GM19099 (cell line): Measurements from ENCODE around the gene HLA-DQB1.
A peak's percentile ranks its signal among the peaks of the same experiment; 100 is the strongest.

ENCODE experiments used
- POLR2A ChIP-seq: IDR thresholded peaks from 3 replicates; pipeline ENCODE4 v1.6.1; 2011; ENCODE audit warnings: low read depth; ENCODE audit not compliant: insufficient read length; ENCODE audit errors: extremely low read depth

HLA-DQB1 gene

GRCh38 chr6:32665661-32666060 is 796 bp downstream of the HLA-DQB1 start:
- no peak for TF ChIP-seq POLR2A

- TF ChIP-seq POLR2A: no peak
Observed at GRCh38 chr6:32664827-32665362, 1.6 kb downstream of the HLA-DQB1 start.

GRCh38 chr6:32664354-32664753 is 2.1 kb downstream of the HLA-DQB1 start:
- TF ChIP-seq POLR2A: no peak

- TF ChIP-seq POLR2A: no peak
Observed at GRCh38 chr6:32662836-32663235, 3.6 kb downstream of the HLA-DQB1 start.

GRCh38 chr6:32662099-32662498 is 4.4 kb downstream of the HLA-DQB1 start:
- TF ChIP-seq POLR2A: no peak

- TF ChIP-seq POLR2A: no peak
Observed at GRCh38 chr6:32659856-32660595, 6.4 kb downstream of the HLA-DQB1 start.

- peak; percentile 15 for TF ChIP-seq POLR2A
Observed at GRCh38 chr6:32658268-32658897, 8.1 kb downstream of the HLA-DQB1 start.

- TF ChIP-seq POLR2A: no peak
Observed at GRCh38 chr6:32655203-32655710, 11.2 kb downstream of the HLA-DQB1 start.

- TF ChIP-seq POLR2A: peak; percentile 27
Observed at GRCh38 chr6:32645047-32645703, 21.3 kb downstream of the HLA-DQB1 start.

GRCh38 chr6:32643904-32644303 is 22.6 kb downstream of the HLA-DQB1 start:
- TF ChIP-seq POLR2A: peak; percentile 35

- TF ChIP-seq POLR2A: no peak
Observed at GRCh38 chr6:32642720-32643106, 23.7 kb downstream of the HLA-DQB1 start.

GRCh38 chr6:32641122-32641521 is 25.3 kb downstream of the HLA-DQB1 start:
- peak; percentile 16 for TF ChIP-seq POLR2A

GRCh38 chr6:32639440-32640394 is 26.7 kb downstream of the HLA-DQB1 start:
- TF ChIP-seq POLR2A: no peak

- TF ChIP-seq POLR2A: peak; percentile 29
Observed at GRCh38 chr6:32638532-32639219, 27.8 kb downstream of the HLA-DQB1 start.
